Stimulated activated CD8-positive, alpha-beta memory T cell treated with anti-CD3 and anti-CD28 coated beads, Interleukin-12 subunit alpha, Interleukin-12 subunit beta, amount 100 ng/mL, for 24 hours (primary cell): ENCODE data around the gene ITGB6.

Experiments
- DNase-seq: peaks from one replicate; pipeline ENCODE4 v3.0.0-alpha.2; 2020; ENCODE audit errors: extremely low read depth

The ITGB6 gene

DNA sequence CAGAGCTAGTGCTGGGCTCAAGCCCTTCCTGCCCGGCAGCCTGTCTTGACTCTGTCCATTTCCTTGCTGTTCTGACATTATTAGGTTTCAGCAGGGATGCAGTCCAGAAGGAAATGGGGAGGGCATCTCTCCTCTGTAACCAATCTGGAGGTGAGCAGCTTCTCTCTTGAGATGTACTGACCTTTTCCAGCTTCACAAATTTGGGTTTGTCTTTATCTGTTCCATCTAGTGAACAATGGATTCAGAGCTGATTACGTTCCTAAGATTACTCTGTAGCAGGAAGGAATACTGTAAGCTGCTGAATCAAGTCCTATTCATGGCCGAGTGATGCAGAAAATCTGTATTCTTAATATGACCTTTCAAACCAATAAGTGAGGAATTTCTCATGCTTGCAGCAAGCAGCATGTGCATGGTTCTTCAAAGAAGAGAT, 148.7 kb downstream of the ITGB6 start:
- no peak for DNase-seq

DNA sequence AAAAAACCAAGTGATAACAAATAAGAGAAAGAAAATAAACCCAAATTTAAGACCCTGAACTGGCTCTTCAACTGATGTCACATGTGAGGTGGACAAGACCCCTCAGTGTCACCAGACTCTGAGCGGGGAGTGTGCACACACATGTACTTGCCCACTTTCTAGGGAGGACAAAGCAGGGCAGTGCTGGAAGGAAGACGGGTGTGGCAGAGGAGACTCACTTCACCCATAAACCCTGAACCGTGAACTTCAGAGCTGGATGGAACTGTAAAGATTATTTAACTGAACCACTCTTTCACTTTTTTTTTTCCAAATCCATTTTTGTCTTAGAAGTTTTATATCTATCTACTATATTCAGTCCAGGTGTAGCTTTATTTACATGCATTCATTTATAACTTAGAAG, 149.9 kb downstream of the ITGB6 start:
- DNase-seq = no peak
